Germinal center (tissue), 1 donor: ENCODE measurements around the gene DIO3.

ENCODE experiments used
- DNase-seq: peaks from one replicate; pipeline ENCODE4 v3.0.0; 2012; ENCODE audit warnings: mixed read lengths, low spot score

The DIO3 gene

DNA sequence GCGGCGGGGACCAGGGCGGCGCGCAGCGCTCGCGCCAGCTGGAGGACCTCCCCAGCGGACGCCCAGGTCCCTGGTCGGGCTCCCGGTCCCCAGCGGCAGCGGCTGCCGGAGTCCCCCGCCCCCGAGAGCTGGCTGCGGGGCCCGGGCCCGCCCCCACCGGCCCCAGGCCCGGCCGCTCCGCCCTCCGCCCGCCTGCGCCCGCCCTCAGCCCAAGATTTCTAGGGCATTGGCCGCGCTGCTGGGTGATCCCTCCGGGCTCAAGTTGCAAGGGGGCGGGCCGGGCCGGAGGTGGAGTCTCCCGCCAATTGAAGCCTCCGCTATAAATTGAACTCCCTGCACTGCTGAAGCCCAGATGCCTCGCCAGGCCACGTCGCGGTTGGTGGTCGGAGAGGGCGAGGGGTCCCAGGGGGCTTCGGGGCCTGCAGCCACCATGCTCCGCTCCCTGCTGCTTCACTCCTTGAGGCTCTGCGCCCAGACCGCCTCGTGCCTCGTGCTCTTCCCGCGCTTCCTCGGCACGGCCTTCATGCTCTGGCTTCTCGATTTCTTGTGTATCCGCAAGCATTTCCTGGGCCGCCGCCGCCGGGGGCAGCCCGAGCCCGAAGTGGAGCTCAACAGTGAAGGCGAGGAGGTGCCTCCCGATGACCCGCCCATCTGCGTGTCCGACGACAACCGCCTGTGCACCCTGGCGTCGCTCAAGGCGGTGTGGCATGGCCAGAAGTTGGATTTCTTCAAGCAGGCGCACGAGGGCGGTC lies at the start of gene DIO3:
Gene DIO3, plus strand, starts transcription at position 351 of the 752 bp plus-strand sequence.
- no peak for DNase-seq

DNA sequence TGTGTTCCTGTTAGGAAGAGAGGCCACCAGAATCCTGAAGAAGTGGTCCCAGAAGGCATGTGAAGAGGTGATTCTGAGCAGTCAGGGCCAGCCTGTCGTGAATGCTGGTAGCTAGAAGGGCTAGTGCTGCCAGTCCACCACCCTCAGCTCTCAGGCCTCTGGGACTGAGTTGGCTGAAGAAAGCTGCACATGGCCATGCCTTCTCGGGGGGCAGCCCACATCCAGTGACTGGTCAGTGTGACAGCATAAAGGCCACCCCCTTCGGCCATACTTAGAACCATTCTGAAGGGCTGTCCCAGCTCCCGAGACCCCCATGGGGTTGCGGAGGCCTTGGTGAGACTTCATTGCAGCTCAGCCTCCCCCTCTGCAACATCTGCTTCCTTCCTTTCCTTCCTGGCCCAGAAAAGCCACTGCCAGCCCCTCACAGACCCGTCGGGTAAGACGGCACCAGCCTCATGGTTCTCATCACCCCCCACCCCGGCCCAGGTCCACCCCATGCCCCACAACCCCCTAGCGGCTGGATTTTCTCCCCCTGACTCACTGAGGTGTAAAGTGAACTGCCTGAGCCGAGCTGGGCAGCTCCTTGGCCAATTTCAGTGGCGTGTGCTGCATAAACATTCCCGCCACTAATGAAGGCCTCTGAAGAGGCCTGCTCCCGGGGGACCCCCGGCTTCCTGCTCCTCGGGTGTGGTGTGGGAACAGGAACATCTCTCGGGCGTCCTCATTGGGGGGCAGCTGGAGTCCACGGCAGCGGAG lies 49.5 kb upstream of the DIO3 start:
- DNase-seq: no peak

GRCh38 chr14:101512376-101512695 lies 49.0 kb upstream of the DIO3 start:
- DNase-seq: no peak

GRCh38 chr14:101514136-101514535 lies 47.2 kb upstream of the DIO3 start:
- no peak for DNase-seq

DNA sequence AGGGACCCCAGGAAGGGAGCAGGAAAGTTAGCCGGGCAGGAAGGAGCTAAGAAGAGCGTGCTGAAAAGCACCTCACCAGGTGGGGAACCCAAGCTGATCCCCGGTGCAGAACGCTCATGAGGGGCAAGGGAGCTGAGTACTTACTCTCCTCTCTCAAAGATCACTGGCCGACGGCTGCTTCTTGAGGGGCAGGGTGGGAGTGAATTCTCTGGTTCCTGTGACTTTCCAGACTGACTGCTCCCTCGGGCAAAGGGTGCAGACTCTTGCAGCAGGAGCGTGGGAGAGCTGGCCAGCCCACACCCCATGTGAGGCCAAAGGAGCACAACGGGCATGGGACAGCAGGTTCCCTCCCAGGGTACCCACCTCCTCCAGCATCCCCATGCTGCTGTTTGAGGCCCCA lies 44.9 kb upstream of the DIO3 start:
- DNase-seq: no peak

DNA sequence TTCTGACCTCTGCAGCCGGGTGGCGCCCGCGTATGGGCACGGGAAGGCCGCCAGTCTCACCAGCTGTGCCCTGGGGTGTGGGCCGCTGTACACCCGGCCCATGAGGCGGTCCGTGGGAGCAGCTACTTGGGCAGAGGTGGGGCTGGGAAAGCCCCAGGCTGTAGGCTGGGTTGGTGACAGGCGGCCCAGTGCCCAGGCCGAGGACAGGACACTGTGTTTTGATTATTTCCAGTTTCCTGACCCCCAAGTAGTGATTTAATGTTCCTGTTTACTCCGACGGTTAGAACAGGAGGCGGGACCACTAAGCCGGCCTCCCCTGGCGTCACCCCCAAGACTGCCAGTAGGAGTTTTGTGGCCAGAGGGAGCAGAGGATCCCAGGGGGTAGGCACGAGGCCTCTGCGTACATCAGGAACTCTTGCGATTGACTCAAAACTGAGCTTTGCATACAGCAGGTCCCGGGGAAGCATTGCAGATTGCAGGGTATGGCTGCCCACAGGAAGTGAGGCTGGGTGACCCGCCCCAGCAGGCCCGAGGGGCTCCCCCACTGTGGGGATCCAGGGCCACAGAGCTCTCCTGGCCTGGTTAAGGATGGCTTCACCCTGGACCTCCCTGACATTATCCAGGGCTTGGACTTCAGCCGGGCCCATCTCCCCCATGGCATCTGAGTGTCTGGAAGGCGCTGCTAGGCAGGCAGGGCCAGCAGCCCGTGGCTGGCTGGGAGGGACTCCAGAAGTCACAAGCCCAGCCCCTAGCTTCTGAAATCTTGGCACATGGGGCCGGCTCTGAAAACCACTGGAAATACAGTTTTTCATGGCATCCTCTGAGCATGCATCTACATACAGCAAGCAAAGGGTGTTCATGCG lies 42.5 kb upstream of the DIO3 start:
- no peak for DNase-seq

- no peak for DNase-seq
Measured at GRCh38 chr14:101520621-101521472, 40.4 kb upstream of the DIO3 start.

- DNase-seq: no peak
Measured at GRCh38 chr14:101521473-101521915, 39.8 kb upstream of the DIO3 start.

- no peak for DNase-seq
Measured at GRCh38 chr14:101521978-101522377, 39.3 kb upstream of the DIO3 start.

- no peak for DNase-seq
Measured at GRCh38 chr14:101525640-101526527, 35.4 kb upstream of the DIO3 start.

- no peak for DNase-seq
Measured at GRCh38 chr14:101527987-101528386, 33.3 kb upstream of the DIO3 start.

DNA sequence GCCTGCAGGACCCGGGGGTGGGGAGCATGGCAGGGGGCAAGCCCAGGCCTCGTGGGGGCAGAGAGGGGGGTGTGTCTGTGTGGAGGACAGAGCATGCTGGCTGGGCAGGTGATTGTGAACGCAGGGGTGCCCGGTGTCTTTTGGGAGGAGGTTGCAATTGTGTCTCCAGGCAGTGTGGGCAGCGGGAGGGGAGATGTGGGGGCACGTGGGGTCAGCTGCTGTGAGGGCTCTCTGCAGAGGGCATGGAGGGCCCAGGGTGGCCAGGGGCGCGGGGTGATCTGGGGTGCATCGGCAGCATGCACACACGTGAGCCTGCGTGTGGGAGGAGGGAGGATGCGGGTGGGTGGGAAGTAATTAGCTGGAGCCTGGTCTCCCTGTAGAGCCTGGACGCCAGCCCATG lies 32.2 kb upstream of the DIO3 start:
- no peak for DNase-seq

DNA sequence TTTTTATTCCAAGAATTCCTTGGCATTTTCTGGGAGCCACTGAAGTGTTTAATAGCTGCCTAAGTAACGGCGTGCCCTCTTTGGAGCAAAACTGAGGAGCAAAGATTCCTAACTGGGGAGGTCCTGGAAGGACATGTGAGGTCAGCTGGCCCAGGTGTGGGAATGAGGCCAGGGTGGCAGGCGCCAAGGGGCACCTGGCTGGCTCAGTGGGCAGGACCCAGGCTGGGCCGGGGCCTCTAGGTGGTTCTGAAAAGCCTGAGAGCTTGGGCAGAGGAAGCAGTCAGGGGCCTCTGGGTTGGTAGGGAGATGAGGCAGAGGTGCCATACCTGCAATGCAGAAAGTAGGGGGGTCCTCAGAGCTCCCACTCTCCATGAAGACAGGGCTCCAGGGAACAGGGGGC lies 27.1 kb upstream of the DIO3 start:
- no peak for DNase-seq

- no peak for DNase-seq
Measured at GRCh38 chr14:101535232-101535631, 26.1 kb upstream of the DIO3 start.

GRCh38 chr14:101535701-101536207 lies 25.5 kb upstream of the DIO3 start:
- DNase-seq: no peak

- no peak for DNase-seq
Measured at GRCh38 chr14:101537286-101537685, 24.0 kb upstream of the DIO3 start.

DNA sequence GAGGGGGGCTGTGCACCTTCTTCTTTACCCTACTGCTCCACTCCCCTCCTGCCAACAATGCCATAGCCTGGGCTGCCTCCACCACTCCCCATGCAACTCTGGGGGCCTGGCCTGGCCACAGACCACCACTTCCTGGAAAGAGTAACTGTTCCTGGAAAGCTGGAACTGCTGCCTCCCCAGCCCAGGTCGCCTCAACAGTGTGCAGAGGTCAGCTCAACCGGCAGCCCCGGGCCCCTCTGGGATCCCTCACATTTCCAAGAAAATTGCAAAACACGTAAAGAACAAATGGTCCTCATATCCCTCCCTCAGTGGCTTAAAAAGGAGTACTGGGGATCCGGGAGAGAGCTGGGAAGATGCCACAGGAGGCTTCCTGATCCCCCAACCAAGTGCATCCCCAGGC lies 22.4 kb upstream of the DIO3 start:
- DNase-seq: no peak

DNA sequence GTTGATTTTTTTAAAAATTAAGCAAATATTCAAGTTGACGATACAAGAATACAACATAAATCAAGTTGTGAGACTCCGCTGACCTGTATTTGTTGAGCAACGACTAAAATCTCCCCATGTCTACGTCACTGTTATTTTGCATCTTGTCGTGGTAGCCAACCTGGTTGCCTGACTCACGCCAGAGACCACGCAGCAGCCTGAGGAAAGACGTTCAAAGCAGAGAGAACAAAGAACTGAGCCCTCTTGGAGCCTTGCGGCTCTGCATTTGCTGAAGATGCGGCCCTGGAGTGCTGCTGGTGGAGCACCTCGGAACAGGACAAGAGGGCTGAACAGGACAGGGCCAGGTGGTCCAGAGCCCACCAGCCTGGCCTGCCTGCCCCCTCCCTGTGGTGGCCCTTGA lies 21.4 kb upstream of the DIO3 start:
- DNase-seq: no peak

DNA sequence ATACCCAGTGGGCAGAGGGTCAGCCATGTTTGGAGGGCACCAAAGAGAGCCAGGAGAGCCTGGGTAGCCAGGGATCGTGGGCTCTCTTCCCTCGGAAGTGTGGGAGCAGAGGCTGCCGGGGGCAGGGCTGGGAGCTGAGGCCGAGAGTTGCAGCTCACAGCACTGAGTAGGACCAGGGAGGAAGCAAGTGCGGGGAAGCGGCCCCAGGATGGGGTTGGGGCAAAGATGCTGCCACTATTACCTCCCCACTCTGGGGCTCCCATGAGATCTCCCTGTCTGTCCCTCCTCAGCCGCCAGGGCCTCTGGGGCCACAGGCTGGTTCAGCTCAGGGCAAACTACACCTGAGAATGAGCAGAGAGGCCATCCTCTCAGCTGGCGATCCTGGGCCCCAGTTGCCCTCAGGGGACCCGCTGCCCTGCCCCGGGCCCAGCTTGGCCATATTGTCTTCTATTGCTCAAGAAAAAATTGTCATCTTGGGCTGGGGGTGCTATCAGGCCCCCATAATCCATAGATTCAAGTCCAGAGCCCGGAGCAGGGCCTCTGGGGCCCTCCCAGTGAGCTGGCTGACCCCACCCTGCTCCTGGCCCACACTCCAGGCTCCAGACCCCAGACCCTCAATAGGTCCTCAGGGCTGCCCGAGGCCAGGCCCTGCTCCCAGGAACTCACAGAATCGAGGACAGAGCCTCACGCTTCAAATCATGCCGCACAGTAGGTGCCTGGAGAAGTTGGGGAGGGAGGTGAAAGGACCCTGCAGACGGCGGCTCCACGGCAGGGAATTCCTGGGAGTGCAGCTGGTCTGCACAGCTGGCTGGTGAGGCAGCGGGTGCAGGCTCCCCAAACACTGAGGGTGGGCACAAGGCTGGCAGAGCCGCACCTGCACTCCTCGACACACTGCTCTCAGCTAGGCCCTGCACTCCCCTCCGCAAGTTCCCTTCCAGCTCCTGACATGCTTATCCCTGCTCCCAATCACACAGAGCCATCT lies 20.5 kb upstream of the DIO3 start:
- DNase-seq: no peak
